ENCODE data around the gene NPAS2.

- TF ChIP-seq CTCF (IDR thresholded peaks at IDR 0.05) (no peak), POLR2AphosphoS5 (IDR thresholded peaks at IDR 0.05) (no peak), POLR2A (IDR thresholded peaks at IDR 0.05) (no peak)
Observed at GRCh38 chr2:100910111-100910510, 90.2 kb downstream of the NPAS2 start.
